IMR-90 (cell line): ENCODE results near the gene POU2AF2. TPM values are rescaled to one million over a fixed set of nuclear protein-coding genes. Genes with fewer than 3 reads are reported as not detected.

ENCODE experiments used
- ATAC-seq: fragments of 200-7000 bp; cut with Tn5 transposase; 2 replicates; pipeline ENCODE4 v1.9.1; 2020; ENCODE audit warnings: low read depth, mild to moderate bottlenecking, moderate library complexity
- BruUV-seq: library from RNA; stranded (reverse); fragments of 400-500 nt; replicated peaks from 2 replicates; lab custom pipeline; 2021; lab: Mats Ljungman, UMichigan
- CTCF ChIA-PET: fragments of 300-600 bp; formaldehyde crosslinking; extraction: SDS; loops from one replicate; lab custom pipeline; 2021; ENCODE audit warnings: antibody characterized with exemption; lab: Yijun Ruan, JAX
- POLR2A ChIA-PET: fragments of 300-600 bp; sonication (Branson Sonifier 250); formaldehyde crosslinking; loops from one replicate; lab custom pipeline; 2022; ENCODE audit warnings: antibody characterized with exemption; ENCODE audit not compliant: unreplicated experiment; lab: Charles Lee
- DNase-seq: peaks from one replicate; pipeline ENCODE4 v3.0.0; 2013
- H2AFZ ChIP-seq: replicated peaks from 2 replicates; pipeline ENCODE3; 2013; ENCODE audit warnings: low read length, mild to moderate bottlenecking; ENCODE audit not compliant: poor library complexity
- H2AK5ac ChIP-seq: 2 replicates; pipeline ENCODE4 v1.6.1; 2013; ENCODE audit warnings: low read depth, low read length, inconsistent platforms
- H2AK9ac ChIP-seq: replicated peaks from 2 replicates; pipeline ENCODE3; 2013; ENCODE audit warnings: mild to moderate bottlenecking, low read depth, low read length, moderate library complexity; ENCODE audit not compliant: poor library complexity
- H2BK120ac ChIP-seq: 2 replicates; pipeline ENCODE4 v1.6.1; 2013; ENCODE audit warnings: low read depth, low read length, inconsistent platforms
- H2BK15ac ChIP-seq: 3 replicates; pipeline ENCODE4 v1.6.1; 2013; ENCODE audit warnings: low read depth, low read length, inconsistent platforms
- H2BK20ac ChIP-seq: 2 replicates; pipeline ENCODE4 v1.6.1; 2013; ENCODE audit warnings: low read depth, mild to moderate bottlenecking, inconsistent platforms, low read length, moderate library complexity
- H2BK5ac ChIP-seq: 2 replicates; pipeline ENCODE4 v1.6.1; 2013; ENCODE audit warnings: mild to moderate bottlenecking, low read depth, low read length, inconsistent platforms; ENCODE audit not compliant: poor library complexity, severe bottlenecking
- H3K14ac ChIP-seq: replicated peaks from 2 replicates; pipeline ENCODE4 v1.6.1; 2013; ENCODE audit warnings: low read depth, low read length, inconsistent platforms
- H3K18ac ChIP-seq: 2 replicates; pipeline ENCODE4 v1.6.1; 2013; ENCODE audit warnings: low read depth, low read length, control low read depth
- H3K23ac ChIP-seq: 2 replicates; pipeline ENCODE4 v1.6.1; 2013; ENCODE audit warnings: low read depth, low read length, inconsistent platforms
- H3K27ac ChIP-seq: 2 replicates; pipeline ENCODE4 v1.5.1; 2013; ENCODE audit warnings: mild to moderate bottlenecking, control low read depth, low read length; ENCODE audit not compliant: insufficient read depth
- H3K27me3 ChIP-seq: 2 replicates; pipeline ENCODE4 v1.6.1; 2013; ENCODE audit warnings: low read length; ENCODE audit not compliant: control insufficient read depth, insufficient read depth
- H3K36me3 ChIP-seq: 2 replicates; pipeline ENCODE4 v1.6.1; 2013; ENCODE audit warnings: low read length, mixed read lengths; ENCODE audit not compliant: control insufficient read depth, insufficient read depth
- H3K4ac ChIP-seq: 2 replicates; pipeline ENCODE4 v1.6.1; 2013; ENCODE audit warnings: low read depth, low read length, inconsistent platforms
- H3K4me1 ChIP-seq: 2 replicates; pipeline ENCODE4 v1.6.1; 2013; ENCODE audit warnings: low read length, mixed read lengths; ENCODE audit not compliant: control insufficient read depth, insufficient read depth
- H3K4me2 ChIP-seq: 2 replicates; pipeline ENCODE4 v1.6.1; 2013; ENCODE audit warnings: low read depth, mild to moderate bottlenecking, control low read depth, low read length, moderate library complexity
- H3K4me3 ChIP-seq: 2 replicates; pipeline ENCODE4 v1.5.1; 2013; ENCODE audit warnings: low read depth, mild to moderate bottlenecking, control low read depth, low read length, moderate library complexity; ENCODE audit not compliant: insufficient read depth
- H3K56ac ChIP-seq: 2 replicates; pipeline ENCODE4 v1.6.1; 2013; ENCODE audit warnings: low read length, inconsistent platforms; ENCODE audit not compliant: insufficient read depth; ENCODE audit errors: extremely low read depth
- H3K79me1 ChIP-seq, 2 experiments: 2 replicates each; pipeline ENCODE4 v1.6.1; 2013; ENCODE audit warnings: low read length in 2 of 2, inconsistent platforms in 1 of 2, low read depth in 1 of 2
- H3K9ac ChIP-seq: 2 replicates; pipeline ENCODE4 v1.6.1; 2013; ENCODE audit warnings: low read depth, low read length, control low read depth
- H3K9me1 ChIP-seq: 2 replicates; pipeline ENCODE4 v1.6.1; 2013; ENCODE audit warnings: low read length, inconsistent platforms; ENCODE audit not compliant: insufficient read depth
- H3K9me3 ChIP-seq: 2 replicates; pipeline ENCODE4 v1.6.1; 2013; ENCODE audit warnings: low read length; ENCODE audit not compliant: control insufficient read depth, insufficient read depth
- H4K20me1 ChIP-seq: 2 replicates; pipeline ENCODE4 v1.6.1; 2013; ENCODE audit warnings: low read length, inconsistent platforms; ENCODE audit not compliant: insufficient read depth
- H4K5ac ChIP-seq: 2 replicates; pipeline ENCODE4 v1.6.1; 2013; ENCODE audit warnings: mild to moderate bottlenecking, low read depth, low read length, control low read depth
- H4K8ac ChIP-seq, 2 experiments: 2 replicates each; pipeline ENCODE4 v1.6.1; 2013; ENCODE audit warnings: low read depth in 2 of 2, low read length in 2 of 2, control low read depth in 1 of 2, inconsistent platforms in 1 of 2
- H4K91ac ChIP-seq: 2 replicates; pipeline ENCODE4 v1.6.1; 2013; ENCODE audit warnings: low read depth, low read length, inconsistent platforms; ENCODE audit not compliant: insufficient read depth
- CEBPB ChIP-seq: IDR thresholded peaks from 2 replicates; pipeline ENCODE4 v1.6.1; 2012; ENCODE audit warnings: low read depth, low read length, improper control_type of control experiment
- ELK1 ChIP-seq: fragments of 150-350 bp; IDR thresholded peaks from 2 replicates; pipeline ENCODE4 v1.6.1; 2016; ENCODE audit warnings: low read depth, mild to moderate bottlenecking, low read length, moderate library complexity, borderline replicate concordance
- FOS ChIP-seq: fragments of 150-350 bp; IDR thresholded peaks from 2 replicates; pipeline ENCODE4 v1.6.1; 2016; ENCODE audit warnings: low read depth, low read length
- MAFK ChIP-seq: IDR thresholded peaks from 2 replicates; pipeline ENCODE4 v1.6.1; 2012; ENCODE audit warnings: low read depth, low read length, improper control_type of control experiment
- MAZ ChIP-seq: IDR thresholded peaks from 2 replicates; pipeline ENCODE4 v1.6.1; 2012; ENCODE audit warnings: low read depth, mild to moderate bottlenecking, low read length, improper control_type of control experiment, moderate library complexity, borderline replicate concordance
- MXI1 ChIP-seq: IDR thresholded peaks from 2 replicates; pipeline ENCODE4 v1.6.1; 2012; ENCODE audit warnings: low read depth, mild to moderate bottlenecking, low read length, moderate library complexity, borderline replicate concordance
- NFE2L2 ChIP-seq: fragments of 150-350 bp; IDR thresholded peaks from 2 replicates; pipeline ENCODE4 v1.6.1; 2016; ENCODE audit warnings: low read depth, mild to moderate bottlenecking, low read length
- POLR2A ChIP-seq: IDR thresholded peaks from 2 replicates; pipeline ENCODE4 v1.6.1; 2012; ENCODE audit warnings: mild to moderate bottlenecking, low read depth, low read length
- RAD21 ChIP-seq: IDR thresholded peaks from 2 replicates; pipeline ENCODE4 v1.6.1; 2012; ENCODE audit warnings: low read length, improper control_type of control experiment
- RCOR1 ChIP-seq: IDR thresholded peaks from 2 replicates; pipeline ENCODE4 v1.6.1; 2012; ENCODE audit warnings: mild to moderate bottlenecking, low read length, improper control_type of control experiment; ENCODE audit not compliant: insufficient replicate concordance
- RFX5 ChIP-seq: IDR thresholded peaks from 2 replicates; pipeline ENCODE4 v1.8.0; 2012; ENCODE audit warnings: low read depth, mild to moderate bottlenecking, low read length, moderate library complexity
- USF2 ChIP-seq: fragments of 150-350 bp; IDR thresholded peaks from 2 replicates; pipeline ENCODE4 v1.6.1; 2017; ENCODE audit warnings: mild to moderate bottlenecking, antibody characterized with exemption, low read length, low read depth
- WGBS, 2 experiments: methylation state at CpG; one replicate each; pipeline versions ENCODE4 v1.1.5 to v1.1.7; 2013; ENCODE audit warnings: missing lambda C conversion rate in 2 of 2; ENCODE audit not compliant: insufficient read length in 1 of 2; ENCODE audit errors: extremely low coverage in 2 of 2; 5-methylcytosine and 5-hydroxymethylcytosine counted together
- dilution Hi-C: fragments of 300-500 bp; cut with HindIII; formaldehyde crosslinking; loops from one replicate; pipeline ENCODE4 v1.14.3; 2018; ENCODE audit warnings: low sequenced_read_pairs; ENCODE audit not compliant: unreplicated experiment
- in situ Hi-C: fragments of 300-500 bp; cut with MboI; formaldehyde crosslinking; loops from 3 replicates; pipeline ENCODE4 v1.14.3; 2019; ENCODE audit warnings: low sequenced_read_pairs, inconsistent platforms, mixed read lengths
- intact Hi-C: fragments of 100-400 bp; cut with micrococcal nuclease; formaldehyde crosslinking; loops from 2 replicates; pipeline ENCODE4 v1.10.0; 2022
- polyA plus RNA-seq, 3 experiments: library from polyadenylated mRNA; depleted of rRNA; stranded (reverse); fragments of >200 nt; gene quantifications; 2 replicates each; pipeline ENCODE4 v1.2.3, GENCODE V29; 2012; ENCODE audit warnings: low replicate concordance in 1 of 3
- total RNA-seq: library from RNA; depleted of rRNA; stranded (reverse); fragments of >200 nt; gene quantifications from 2 replicates; pipeline ENCODE4 v1.2.3, GENCODE V29; 2012
- TF ChIP-seq, protein P1 (sequence below): conservative IDR thresholded peaks from 2 replicates; pipeline ENCODE4 v1.5.1; 2012; ENCODE audit warnings: mild to moderate bottlenecking, low read depth, low read length, improper control_type of control experiment

The POU2AF2 gene
- total and polyA plus RNA-seq, 2 of the 4 experiments (the other 2 are of a cell fraction): not detected

DNA sequence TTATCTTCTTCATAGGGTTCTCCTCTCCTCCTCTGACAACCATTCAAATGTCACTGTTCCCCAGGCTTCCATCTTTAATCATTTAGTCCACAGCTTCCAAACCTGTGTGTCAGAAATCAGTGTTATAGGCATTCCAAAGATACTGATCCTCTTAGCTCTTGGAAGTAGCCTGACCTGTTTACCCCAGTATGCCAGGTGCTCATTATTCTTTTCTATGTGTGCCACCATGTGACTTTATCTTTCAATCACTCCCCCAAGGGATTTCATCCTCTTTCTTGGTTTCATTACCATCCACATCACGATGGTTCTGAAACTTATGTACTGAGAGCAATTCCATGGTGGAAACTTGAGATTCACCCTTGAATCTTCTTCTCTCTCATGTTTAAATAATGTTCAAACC lies 7.6 kb downstream of the POU2AF2 start:
- H3K9ac ChIP-seq: no peak overlapping the region
- no TSS peak for BruUV-seq

More for the DNA sequence above, 7.6 kb downstream of the POU2AF2 start:
- Histone ChIP-seq H2BK5ac (no peak overlapping the region), H2AK9ac (no peak overlapping the region), H3K56ac (no peak overlapping the region), H3K27ac (no peak overlapping the region), H3K4ac (no peak overlapping the region), H4K5ac (no peak overlapping the region), H3K9me3 (no peaks in the 10 kb centered on the region; the same call in 1 of the 2 replicates), H3K4me2 (no peak overlapping the region), H3K14ac (no peak overlapping the region), H3K9me1 (no peaks in the 10 kb centered on the region), H3K18ac (no peak overlapping the region), H3K27me3 (peaks cover 50% of the 10 kb centered on the region), H2BK20ac (no peak overlapping the region), H4K8ac (no peak overlapping the region), H3K79me1 (no peaks in the 10 kb centered on the region), H3K23ac (no peak overlapping the region), H3K4me1 (no peaks in the 10 kb centered on the region), H3K4me3 (no peak overlapping the region), H3K36me3 (no peaks in the 10 kb centered on the region), H4K20me1 (no peaks in the 10 kb centered on the region), H2AFZ (no peak overlapping the region), H2AK5ac (no peak overlapping the region), H4K91ac (no peak overlapping the region), H2BK15ac (no peak overlapping the region), H2BK120ac (no peak overlapping the region)
- ChIA-PET CTCF (no interaction called here), POLR2A (no interaction called here)
- dilution Hi-C loops: no loop called here
- intact Hi-C loops: no loop called here
- in situ Hi-C loops: no loop called here
- no peak for DNase-seq
- TF ChIP-seq RFX5: no peak
- TF ChIP-seq USF2: no peak
- no peak for TF ChIP-seq FOS
- TF ChIP-seq MAFK: no peak
- TF ChIP-seq CEBPB: no peak
- TF ChIP-seq ELK1: no peak
- TF ChIP-seq, protein P1, sequence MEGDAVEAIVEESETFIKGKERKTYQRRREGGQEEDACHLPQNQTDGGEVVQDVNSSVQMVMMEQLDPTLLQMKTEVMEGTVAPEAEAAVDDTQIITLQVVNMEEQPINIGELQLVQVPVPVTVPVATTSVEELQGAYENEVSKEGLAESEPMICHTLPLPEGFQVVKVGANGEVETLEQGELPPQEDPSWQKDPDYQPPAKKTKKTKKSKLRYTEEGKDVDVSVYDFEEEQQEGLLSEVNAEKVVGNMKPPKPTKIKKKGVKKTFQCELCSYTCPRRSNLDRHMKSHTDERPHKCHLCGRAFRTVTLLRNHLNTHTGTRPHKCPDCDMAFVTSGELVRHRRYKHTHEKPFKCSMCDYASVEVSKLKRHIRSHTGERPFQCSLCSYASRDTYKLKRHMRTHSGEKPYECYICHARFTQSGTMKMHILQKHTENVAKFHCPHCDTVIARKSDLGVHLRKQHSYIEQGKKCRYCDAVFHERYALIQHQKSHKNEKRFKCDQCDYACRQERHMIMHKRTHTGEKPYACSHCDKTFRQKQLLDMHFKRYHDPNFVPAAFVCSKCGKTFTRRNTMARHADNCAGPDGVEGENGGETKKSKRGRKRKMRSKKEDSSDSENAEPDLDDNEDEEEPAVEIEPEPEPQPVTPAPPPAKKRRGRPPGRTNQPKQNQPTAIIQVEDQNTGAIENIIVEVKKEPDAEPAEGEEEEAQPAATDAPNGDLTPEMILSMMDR: no peak
- TF ChIP-seq MAZ: no peak
- TF ChIP-seq POLR2A: no peak
- TF ChIP-seq NFE2L2: no peak
- no peak for TF ChIP-seq RAD21
- no peak for TF ChIP-seq MXI1
- no peak for TF ChIP-seq RCOR1
- no peak for ATAC-seq
- WGBS, 2 experiments: 89% methylated on average over 1 of the region's 1 CpG; no CpG with 5 or more reads in 1 of the 2 experiments
